ENCODE measurements around the gene GNG7. TPM values are rescaled to one million over a fixed set of nuclear protein-coding genes. Genes with fewer than 3 reads are reported as not detected.

The GNG7 gene
- total and polyA plus RNA-seq, 3 donors from 2014 or later: 16.9 to 38.7 (median 25.3) TPM

- H3K27ac ChIP-seq: no peak overlapping the region
- intact Hi-C loops (cut with DNase I; ENCODE audit: low total_unique reads): no loop called here
- 78 to 82% methylated on average over 9 to 18 of the region's 18 CpGs for WGBS, 2 donors
- H3K4me3 ChIP-seq: no peak overlapping the region
- H3K4me1 ChIP-seq: no peaks in the 10 kb centered on the region
- H3K36me3 ChIP-seq (ENCODE audit: low read depth, missing control alignments): no peaks in the 10 kb centered on the region
- no peaks in the 10 kb centered on the region for H3K27me3 ChIP-seq
- no peak for DNase-seq
- no peaks in the 10 kb centered on the region for H3K9me3 ChIP-seq
- TF ChIP-seq, protein P1, sequence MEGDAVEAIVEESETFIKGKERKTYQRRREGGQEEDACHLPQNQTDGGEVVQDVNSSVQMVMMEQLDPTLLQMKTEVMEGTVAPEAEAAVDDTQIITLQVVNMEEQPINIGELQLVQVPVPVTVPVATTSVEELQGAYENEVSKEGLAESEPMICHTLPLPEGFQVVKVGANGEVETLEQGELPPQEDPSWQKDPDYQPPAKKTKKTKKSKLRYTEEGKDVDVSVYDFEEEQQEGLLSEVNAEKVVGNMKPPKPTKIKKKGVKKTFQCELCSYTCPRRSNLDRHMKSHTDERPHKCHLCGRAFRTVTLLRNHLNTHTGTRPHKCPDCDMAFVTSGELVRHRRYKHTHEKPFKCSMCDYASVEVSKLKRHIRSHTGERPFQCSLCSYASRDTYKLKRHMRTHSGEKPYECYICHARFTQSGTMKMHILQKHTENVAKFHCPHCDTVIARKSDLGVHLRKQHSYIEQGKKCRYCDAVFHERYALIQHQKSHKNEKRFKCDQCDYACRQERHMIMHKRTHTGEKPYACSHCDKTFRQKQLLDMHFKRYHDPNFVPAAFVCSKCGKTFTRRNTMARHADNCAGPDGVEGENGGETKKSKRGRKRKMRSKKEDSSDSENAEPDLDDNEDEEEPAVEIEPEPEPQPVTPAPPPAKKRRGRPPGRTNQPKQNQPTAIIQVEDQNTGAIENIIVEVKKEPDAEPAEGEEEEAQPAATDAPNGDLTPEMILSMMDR (IDR thresholded peaks at IDR 0.05): no peak
- TF ChIP-seq POLR2A (IDR thresholded peaks at IDR 0.05): no peak
Measured at GRCh38 chr19:2516727-2517126, 185.8 kb downstream of the GNG7 start.

- Histone ChIP-seq H3K4me1 (no peaks in the 10 kb centered on the region), H3K27me3 (no peaks in the 10 kb centered on the region), H3K4me3 (no peak overlapping the region), H3K36me3 (ENCODE audit: low read depth, missing control alignments) (no peaks in the 10 kb centered on the region), H3K9me3 (no peaks in the 10 kb centered on the region), H3K27ac (no peak overlapping the region)
- TF ChIP-seq POLR2A (IDR thresholded peaks at IDR 0.05): no peak
- TF ChIP-seq, protein P1 (IDR thresholded peaks at IDR 0.05): no peak
- intact Hi-C loops (cut with DNase I; ENCODE audit: low total_unique reads): no loop called here
- WGBS, 2 donors: 92% methylated on average over 16 of the region's 16 CpGs
- DNase-seq: no peak
Measured at GRCh38 chr19:2514981-2515518, 187.4 kb downstream of the GNG7 start.

GRCh38 chr19:2512523-2513431 lies 189.7 kb downstream of the GNG7 start:
- Histone ChIP-seq H3K4me3 (no peak overlapping the region), H3K4me1 (no peaks in the 10 kb centered on the region), H3K27ac (no peak overlapping the region), H3K9me3 (no peaks in the 10 kb centered on the region), H3K27me3 (no peaks in the 10 kb centered on the region), H3K36me3 (ENCODE audit: low read depth, missing control alignments) (no peaks in the 10 kb centered on the region)
- WGBS, 2 donors: 60 to 70% methylated on average over 8 to 35 of the region's 41 CpGs
- no peak for DNase-seq
- intact Hi-C loops (cut with DNase I; ENCODE audit: low total_unique reads): no loop called here
- TF ChIP-seq, protein P1 (IDR thresholded peaks at IDR 0.05): no peak
- no peak for TF ChIP-seq POLR2A (IDR thresholded peaks at IDR 0.05)

- no peaks in the 10 kb centered on the region for H3K4me1 ChIP-seq
- no peak for DNase-seq
- H3K9me3 ChIP-seq: no peaks in the 10 kb centered on the region
- no peaks in the 10 kb centered on the region for H3K36me3 ChIP-seq (ENCODE audit: low read depth, missing control alignments)
- H3K27ac ChIP-seq: no peak overlapping the region
- intact Hi-C loops (cut with DNase I; ENCODE audit: low total_unique reads): no loop called here
- WGBS, 2 donors: 84 to 87% methylated on average over 7 to 21 of the region's 21 CpGs
- H3K27me3 ChIP-seq: no peaks in the 10 kb centered on the region
- no peak for TF ChIP-seq POLR2A (IDR thresholded peaks at IDR 0.05)
- TF ChIP-seq, protein P1 (IDR thresholded peaks at IDR 0.05): no peak
- no peak overlapping the region for H3K4me3 ChIP-seq
Measured at GRCh38 chr19:2511991-2512390, 190.5 kb downstream of the GNG7 start.

All from testis (tissue), 3 donors.